Measurements from ENCODE around the gene ACSM4. TPM values are rescaled to one million over a fixed set of nuclear protein-coding genes. Genes with fewer than 3 reads are reported as not detected.
"Not testable (repeated sequence)": the region's sequence is repeated elsewhere in the genome, so short reads cannot be mapped to it uniquely, and the experiment has no call there.

ACSM4 gene, protein sequence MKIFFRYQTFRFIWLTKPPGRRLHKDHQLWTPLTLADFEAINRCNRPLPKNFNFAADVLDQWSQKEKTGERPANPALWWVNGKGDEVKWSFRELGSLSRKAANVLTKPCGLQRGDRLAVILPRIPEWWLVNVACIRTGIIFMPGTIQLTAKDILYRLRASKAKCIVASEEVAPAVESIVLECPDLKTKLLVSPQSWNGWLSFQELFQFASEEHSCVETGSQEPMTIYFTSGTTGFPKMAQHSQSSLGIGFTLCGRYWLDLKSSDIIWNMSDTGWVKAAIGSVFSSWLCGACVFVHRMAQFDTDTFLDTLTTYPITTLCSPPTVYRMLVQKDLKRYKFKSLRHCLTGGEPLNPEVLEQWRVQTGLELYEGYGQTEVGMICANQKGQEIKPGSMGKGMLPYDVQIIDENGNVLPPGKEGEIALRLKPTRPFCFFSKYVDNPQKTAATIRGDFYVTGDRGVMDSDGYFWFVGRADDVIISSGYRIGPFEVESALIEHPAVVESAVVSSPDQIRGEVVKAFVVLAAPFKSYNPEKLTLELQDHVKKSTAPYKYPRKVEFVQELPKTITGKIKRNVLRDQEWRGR
- total RNA-seq = not detected in 2 replicates
- polyA plus RNA-seq (2012) = not detected

DNA sequence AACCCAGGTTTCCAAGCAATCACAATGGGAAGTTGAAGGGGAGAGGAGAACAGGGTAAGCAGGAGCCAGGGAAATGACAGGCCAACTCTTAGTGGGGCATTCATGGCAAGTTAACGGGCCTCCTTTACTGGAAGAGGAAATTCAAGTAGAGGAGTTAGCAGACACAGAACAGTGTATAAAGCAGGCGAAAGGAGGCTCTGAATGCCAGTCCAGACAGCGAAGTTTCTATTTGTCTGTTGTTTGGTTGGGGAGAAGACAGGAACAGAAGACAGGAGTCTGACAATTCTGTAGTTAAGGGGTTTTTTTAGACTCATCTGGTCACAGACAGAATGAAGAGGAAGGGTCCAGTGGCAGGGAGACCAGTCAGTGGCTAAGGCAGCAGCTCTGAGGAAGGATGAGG lies at the start of gene ACSM4:
Gene ACSM4 (plus strand): TSS at position 301 of the 400 bp plus-strand sequence. CDS start 260 bp downstream, outside the sequence.
- DNase-seq (ENCODE audit: low read depth) = no peak

DNA sequence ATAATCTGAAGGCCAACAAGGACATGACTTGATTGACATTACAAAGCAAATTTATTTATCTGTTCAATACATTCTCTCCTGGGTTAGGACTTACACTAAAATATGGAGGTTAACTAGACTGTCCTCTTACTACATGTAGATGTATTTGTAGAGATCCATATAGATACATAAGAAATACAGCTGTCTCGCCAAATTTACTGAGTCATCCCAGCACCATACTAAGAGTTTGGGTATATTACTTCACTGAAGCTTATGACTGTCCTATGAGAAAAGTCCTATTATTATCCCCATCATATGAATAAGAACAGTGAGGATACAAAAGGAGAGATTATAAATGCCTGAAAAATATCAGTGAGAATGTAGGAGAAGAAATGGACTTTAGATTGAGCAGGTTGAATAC lies 44.8 kb upstream of the ACSM4 start:
- no peak for DNase-seq (ENCODE audit: low read depth)

DNA sequence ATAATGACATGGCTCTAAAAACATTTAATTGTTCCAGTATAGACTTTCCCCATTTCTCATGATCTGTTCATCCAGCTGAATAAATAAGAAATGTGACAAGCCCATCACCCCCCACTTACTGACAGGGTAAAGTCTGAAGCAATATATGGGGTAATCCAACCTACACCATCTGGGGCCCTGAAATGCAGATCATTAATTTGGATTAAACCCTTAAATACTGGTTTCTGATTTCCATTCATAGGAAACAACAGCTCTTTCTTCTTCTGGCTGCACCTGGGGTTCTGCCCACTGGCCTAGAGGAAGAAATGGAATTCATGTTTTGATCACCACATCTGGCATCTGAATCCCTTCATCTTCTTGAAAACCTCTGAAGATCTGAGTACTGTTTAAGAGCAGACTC lies 39.3 kb upstream of the ACSM4 start:
- no peak for DNase-seq (ENCODE audit: low read depth)

DNA sequence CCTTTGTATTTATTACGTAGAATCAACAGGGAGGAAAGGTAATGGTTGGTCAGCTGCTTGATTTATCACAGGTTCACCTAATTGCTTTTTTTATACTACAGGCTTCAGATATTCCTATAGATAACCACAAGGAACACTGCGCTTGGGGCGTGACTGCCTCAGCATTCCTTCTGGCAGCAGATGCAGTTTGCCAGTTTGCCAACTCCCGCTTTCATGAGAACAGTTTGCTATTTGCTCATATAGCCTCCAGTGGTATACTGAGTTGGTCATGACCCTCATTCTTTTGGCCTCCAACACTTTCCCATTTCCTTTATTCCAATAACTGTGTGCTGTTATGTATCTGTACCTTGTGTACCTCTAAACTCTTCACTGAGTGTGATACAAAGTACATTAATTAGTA lies 38.6 kb upstream of the ACSM4 start:
- DNase-seq (ENCODE audit: low read depth) = no peak

DNA sequence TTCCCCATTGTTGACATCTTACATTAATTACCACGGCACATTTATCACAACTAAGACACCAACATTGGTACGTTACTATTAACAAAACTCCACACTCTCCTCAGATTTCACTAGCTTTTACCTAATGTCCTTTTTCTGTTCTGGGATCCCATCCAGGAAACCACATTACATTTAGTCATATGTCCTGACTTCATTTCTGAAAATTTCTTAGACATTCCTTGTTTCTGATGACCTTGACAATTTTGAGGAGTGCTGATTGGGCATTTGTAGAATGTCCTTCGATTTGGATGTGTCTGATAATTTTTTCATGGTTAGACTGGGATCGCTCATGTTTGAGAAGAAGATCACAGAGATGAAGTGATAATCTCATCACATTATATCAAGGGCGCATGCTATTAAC lies 34.6 kb upstream of the ACSM4 start:
- peak; percentile 7 for DNase-seq (ENCODE audit: low read depth)

DNA sequence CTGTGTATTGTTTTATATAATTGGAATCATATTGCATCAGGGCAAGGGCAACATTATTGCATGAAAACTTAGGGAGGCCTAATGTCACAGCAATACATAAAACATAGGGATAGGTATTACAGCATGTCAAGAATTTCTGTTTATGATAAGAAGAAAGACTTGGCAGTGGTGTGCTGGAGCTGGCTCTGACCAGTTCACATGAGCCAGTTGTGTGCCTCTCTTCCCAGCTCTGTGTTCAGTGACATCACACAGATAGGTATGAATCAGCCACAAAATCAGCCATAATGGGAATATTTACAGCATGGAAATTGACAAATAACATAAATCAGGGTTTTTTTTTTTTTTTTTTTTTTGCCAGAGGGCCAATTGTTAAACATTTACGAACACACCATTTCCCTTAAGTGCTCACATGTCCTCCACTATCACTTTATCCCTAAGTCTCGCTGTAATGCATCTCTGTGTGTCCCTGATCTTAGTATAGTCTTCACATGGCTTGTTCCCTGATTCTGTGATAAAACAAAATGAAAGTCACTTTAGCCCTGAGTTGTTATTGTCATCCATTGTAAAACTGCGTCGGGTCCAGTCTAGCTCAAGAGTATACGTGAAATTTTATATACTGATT lies 31.9 kb upstream of the ACSM4 start:
- DNase-seq (ENCODE audit: low read depth) = no peak

DNA sequence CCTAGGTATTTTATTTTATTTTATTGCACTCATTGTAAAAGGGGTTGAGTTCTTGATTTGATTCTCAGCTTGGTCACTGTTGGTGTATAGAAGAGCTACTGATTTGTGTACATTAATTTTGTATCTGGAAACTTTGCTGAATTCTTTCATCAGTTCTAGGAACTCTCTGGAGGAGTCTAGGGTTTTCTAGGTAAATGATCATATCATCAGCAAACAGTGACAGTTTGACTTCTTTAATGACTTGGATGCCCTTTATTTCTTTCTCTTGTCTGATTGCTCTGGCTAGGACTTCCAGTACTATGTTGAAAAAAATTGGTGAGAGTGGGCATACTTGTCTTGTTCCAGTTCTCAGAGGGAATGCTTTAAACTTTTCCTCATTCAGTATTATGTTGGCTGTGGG lies 28.4 kb upstream of the ACSM4 start:
- DNase-seq (ENCODE audit: low read depth) = not testable (repeated sequence)

DNA sequence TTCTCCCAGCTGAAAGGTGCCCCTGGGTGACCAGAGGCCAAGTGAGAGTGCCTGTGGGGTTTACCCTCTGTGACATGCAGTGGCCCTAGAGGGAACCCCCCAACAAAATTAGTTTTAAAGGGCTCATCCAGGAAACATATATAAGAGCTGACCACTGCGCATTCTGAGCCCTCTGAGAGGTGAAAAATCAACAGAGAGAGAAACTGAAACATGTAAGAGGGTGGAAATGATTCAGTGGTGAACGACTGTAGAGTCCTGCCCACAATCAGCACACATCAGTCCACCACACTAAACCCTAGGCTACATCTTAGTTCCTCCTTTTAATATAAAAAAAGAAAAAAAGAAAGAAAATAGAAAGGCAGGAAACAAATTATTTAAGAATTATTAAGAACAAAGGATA lies 21.0 kb upstream of the ACSM4 start:
- DNase-seq (ENCODE audit: low read depth) = no peak

DNA sequence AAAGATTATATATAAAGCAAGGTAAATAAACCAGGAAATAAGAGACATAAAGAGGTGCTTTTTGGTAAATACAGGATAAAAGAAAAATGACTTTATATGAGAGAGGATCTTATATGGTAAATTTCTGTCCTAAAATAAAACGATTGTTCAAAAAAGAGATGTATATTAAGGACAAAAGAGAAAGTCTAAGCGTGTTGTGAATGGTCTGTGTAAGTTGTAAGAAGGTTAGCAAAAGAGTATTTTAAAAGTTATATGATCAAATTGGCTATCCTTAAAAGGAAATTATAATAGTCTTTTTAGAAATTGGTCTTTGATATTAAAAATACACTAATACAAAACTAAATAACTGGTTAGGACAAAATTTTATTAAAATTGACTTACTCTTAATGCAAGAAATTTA lies 14.1 kb upstream of the ACSM4 start:
- no peak for DNase-seq (ENCODE audit: low read depth)

DNA sequence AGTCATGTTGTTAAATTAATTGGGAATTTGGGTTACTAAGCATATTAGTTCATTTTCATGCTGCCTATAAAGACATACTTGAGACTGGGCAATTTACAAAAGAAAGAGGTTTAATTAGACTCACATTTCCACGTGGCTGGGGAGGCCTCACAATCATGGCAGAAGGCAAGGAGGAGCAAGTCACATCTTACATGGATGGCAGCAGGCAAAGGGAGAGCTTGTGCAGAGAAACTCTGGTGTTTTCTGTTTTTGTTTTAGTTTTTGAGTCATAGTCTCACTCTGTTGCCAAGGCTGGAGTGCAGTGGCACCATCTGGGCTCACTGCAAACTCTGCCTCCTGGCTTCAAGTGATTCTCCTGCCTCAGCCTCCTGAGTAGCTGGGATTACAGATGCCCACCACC lies 13.3 kb upstream of the ACSM4 start:
- DNase-seq (ENCODE audit: low read depth) = not testable (repeated sequence)

DNA sequence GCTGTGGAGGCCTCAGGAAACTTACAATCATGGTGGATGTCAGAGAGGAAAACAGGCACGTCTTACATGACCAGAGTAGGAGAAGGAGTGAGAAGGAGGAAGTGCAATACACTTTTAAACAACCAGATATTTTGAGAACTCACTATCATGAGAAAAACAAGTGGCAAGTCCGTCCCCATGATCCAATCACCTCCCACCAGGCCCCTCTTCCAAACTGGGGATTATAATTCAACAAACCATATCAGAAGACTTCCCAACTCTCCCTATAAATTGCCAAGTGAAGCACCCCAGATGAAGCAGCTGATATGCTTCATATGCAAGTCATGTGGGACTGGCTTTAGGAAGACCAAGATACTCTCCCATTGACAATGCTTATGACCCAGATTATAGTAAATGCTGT lies 11.6 kb upstream of the ACSM4 start:
- DNase-seq (ENCODE audit: low read depth) = no peak

DNA sequence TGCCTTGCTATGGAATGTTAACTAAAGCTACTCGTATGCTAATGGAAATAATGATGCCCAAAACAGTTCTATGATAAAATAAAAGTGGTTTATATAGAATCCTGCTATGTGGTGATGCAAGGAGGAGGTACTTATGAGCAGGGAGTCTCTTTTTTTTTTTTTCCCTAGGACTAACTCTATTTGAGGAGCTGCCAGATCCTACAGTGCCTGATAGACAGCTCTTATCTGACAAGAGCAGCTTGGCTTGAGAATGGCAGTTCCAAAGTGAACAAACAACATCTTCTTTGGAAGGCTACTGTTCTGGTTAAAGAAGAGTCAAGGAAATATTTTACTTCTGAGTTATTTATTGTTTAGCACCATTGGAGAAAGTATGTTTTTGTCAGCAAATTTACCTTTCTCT lies 10.2 kb upstream of the ACSM4 start:
- no peak for DNase-seq (ENCODE audit: low read depth)

DNA sequence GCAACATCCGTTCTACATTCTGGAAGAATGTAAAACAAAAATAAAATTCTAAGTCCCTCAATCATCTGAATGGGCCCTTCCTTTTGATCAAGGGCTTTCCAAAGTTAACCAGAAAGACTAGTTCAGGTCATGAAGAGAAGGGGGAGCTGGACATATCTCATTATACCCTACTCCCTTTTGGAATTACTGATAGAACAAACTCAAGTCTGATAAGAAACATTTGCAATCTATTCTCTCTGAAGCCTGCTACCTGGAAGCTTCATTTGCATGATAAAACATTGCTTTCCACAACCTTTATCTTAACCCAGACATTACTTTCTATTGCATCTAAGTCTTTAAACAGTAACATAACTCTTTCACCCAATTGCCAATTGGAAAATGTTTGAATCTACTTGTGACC lies 8.3 kb upstream of the ACSM4 start:
- no peak for DNase-seq (ENCODE audit: low read depth)

DNA sequence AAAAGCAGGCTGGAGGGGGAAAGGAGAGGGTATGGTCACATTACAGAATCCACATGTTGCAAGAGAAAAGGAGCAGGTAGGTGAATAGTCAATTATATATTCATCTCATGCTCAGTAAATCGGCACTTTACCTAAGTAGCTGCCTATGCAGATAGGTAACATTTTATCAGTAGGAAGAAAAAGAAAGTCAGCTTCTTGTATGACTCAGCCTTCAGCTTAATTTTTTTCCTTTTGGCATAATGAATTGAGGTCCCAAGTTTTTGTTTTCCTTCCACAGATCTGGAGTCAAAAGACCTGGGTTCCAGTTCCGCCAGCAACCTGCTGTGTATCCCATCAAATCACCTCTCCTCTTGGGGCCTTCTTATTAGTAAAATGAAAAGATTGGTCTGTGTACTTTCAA lies 6.0 kb upstream of the ACSM4 start:
- DNase-seq (ENCODE audit: low read depth) = no peak

DNA sequence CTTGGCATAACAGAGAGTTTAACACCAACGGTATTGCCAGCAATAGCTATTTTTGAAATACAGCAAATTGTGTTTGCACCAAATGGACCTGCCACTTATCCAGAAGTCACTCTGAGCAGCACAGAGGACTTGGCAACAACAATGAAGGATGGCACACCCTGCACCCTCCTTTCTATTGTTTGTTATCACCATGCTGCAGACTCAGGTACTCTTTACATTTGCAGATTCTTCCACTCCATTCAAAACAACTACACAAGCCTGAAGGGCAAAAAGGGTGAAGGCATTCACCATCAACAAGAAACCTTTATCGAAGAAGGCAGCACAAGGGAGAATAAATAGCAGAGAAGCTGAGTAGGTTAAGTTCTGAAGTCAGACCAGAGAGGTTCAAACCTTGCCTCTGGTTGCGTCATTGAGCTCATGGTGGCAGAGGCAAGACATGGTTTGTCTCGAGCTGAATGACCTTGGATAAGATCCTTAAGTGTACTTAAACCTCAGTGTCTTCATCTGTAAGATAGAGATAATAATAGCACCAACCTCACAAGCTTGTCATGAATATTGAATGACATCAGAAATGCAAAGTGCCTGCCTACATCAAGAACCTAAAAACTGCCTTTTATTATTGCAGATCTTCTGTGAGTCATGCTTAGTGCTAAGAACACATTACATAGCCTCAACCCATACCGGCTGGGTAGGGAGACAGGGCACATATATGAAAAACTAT lies 1.4 kb upstream of the ACSM4 start:
- no peak for DNase-seq (ENCODE audit: low read depth)

DNA sequence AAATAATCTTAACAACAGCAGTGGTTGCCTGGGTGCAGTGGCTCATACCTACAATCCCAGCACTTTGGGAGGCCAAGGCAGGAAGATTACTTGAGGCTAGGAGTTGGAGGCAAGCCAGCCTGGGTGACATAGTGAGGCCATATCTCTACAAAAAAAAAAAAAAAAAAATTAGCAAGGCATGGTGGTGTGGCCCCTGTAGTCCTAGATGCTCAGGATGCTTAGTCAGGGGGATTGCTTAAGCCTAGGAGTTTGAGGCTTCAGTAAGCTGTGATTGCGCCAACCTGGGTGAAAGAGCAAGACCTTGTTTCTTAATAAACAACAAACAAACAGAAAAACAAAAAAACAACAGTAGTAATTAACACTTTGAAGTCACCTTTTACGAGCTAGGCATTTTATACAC lies 642 bp upstream of the ACSM4 start:
- no peak for DNase-seq (ENCODE audit: low read depth)

DNA sequence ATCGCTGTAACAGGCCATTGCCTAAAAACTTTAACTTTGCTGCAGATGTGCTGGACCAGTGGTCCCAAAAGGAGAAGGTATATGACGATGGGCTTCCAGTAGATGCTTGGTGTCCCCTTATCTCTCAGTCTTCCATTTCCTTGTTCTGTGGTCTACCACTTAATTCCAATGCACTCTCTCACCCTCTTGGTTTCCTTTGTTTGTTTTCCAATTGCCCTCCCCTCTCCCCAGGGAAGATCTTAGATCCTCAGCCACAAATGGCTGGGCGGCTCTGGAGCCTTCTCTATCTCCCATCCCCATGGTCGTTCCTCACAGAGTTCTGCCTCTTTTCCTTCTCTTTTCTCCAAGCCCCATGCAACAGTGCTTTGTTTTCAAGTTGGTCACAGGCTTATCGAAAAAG lies 584 bp downstream of the ACSM4 start:
- no peak for DNase-seq (ENCODE audit: low read depth)

DNA sequence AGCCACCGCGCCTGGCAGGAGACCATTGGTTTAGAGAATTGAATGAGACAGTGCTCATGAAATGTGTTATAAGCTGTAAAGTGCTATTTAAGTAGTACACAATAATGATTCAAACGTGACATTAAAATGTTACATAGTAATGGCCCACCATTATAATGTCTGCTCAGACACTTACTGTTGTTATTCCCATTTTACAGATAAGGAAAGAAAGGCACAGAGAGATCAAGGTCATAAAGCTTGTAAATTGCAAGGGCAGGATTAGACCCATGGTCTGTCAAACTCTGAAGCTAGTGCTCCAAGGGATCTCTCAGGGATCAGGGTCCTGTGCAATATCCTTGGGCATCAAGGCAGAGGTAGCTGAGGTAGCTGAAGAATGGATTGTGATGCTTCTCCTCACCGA lies 6.2 kb downstream of the ACSM4 start:
- DNase-seq (ENCODE audit: low read depth) = no peak

DNA sequence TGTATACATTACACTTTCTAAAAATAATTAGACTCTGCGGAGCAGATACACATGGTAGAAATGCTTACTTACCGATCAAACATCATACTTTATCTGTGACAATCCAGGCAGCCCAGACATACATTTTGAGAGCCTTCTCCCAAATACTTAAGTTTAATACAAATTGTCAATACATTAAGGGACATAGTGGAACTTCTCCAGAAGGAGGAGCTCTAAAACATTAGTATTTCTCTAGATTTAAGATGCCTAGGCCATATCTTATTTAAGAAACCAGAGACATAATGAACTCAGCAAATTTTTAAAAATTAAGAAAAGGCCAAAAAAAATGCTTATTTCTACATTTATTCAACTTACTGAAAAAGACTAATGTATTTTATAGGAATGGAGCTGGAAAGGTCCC lies 16.1 kb downstream of the ACSM4 start:
- no peak for DNase-seq (ENCODE audit: low read depth)

DNA sequence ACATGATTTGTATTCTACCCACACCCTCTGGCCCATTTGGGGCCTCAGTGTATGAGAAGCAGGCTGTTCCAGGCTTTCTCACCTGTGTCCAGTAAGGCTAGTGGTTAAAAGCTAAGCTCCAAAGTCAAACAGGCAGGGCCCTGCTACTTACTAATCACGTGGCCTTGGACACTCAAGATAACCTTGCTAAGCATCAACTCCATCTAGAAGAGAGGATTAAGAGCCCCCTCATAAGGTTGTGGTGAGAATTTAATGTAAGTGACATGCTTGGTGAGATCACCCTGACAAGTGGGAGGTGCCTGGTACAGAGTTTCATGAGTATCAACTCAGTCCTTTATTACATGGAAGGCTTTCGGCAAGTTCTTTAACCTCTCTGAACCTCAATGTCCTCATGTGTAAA lies 17.8 kb downstream of the ACSM4 start:
- no peak for DNase-seq (ENCODE audit: low read depth)

DNA sequence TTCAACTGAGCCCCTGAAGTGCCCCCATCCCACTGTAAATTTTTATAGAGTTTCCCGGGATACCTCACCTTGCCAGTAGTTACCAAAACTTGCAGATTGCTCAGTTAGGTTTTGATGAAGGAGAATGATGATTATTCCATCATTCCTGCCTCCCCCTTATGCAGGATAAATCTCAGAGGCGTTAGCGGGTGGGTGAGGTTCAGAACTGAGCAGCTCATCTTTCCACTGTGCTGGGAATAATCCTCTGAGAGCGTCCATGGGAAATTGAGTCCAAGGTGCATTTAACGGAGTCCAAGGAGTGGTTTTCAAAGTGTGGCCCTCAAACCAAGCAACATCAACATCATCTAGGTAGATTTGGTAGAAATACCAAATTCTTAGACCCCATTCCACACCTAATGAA lies 18.7 kb downstream of the ACSM4 start:
- DNase-seq (ENCODE audit: low read depth) = no peak

DNA sequence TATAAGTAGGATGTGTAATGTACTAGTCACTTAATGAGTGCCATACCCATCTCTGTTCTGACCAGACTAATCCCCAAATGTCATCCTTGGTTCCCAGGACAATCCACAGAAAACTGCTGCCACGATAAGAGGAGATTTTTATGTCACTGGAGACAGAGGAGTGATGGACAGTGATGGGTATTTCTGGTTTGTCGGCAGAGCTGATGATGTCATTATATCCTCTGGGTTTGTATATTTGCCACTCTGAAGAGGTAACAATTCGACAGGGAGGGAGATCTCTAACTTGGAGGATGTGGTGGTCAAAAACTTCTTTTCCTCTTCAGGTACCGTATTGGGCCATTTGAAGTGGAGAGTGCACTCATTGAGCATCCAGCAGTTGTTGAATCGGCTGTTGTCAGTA lies 20.3 kb downstream of the ACSM4 start:
- DNase-seq (ENCODE audit: low read depth) = no peak
